Measurements from ENCODE around the gene CRABP2.
A peak's percentile ranks its signal among the peaks of the same experiment; 100 is the strongest.

DNA sequence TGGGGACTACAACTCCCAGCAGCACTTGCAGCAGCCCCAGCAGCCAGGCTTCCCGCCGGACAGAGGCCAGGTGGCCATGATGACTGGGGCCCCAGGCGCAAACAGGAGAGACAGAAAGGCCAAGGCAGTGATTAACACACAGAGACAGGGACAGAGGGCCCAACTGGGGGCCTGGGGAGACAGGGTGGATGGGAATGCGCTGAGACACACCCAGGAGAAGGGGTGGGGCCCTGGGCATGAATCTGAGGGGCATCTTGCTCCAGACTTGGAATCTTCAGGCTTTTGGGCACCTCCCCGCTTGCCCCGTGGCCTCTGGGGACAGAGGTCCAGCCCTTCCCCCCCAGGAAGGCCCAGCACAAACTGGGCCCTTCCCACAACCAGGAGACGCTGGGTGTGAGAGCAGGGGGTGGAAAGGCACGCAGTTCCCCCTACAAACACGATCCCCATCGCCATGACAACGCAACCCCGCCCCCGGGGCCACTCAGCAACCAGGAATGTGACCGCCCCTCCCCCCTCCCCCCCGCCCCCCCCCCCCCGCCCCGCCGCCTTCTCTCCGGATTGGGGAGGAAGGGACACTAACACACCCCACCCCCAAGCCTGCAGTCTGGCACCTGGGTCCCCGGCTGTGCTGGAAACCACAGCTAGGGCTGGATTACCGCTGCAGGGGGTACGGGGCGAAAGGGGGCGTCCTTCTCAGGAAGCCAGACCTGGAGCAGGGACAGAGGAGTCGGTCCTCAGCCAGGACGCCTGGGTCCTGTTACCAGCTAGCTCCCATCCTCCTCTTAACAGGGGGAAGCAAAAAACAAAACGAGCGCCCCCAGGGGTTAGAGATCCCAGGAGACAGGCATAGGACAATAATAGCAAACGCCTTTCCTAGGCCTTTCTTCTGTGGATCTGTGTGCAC lies 41.6 kb upstream of the CRABP2 start:
- TF ChIP-seq POLR2A (IDR thresholded peaks at IDR 0.05): peak; percentile 57
- TF ChIP-seq, protein P1, sequence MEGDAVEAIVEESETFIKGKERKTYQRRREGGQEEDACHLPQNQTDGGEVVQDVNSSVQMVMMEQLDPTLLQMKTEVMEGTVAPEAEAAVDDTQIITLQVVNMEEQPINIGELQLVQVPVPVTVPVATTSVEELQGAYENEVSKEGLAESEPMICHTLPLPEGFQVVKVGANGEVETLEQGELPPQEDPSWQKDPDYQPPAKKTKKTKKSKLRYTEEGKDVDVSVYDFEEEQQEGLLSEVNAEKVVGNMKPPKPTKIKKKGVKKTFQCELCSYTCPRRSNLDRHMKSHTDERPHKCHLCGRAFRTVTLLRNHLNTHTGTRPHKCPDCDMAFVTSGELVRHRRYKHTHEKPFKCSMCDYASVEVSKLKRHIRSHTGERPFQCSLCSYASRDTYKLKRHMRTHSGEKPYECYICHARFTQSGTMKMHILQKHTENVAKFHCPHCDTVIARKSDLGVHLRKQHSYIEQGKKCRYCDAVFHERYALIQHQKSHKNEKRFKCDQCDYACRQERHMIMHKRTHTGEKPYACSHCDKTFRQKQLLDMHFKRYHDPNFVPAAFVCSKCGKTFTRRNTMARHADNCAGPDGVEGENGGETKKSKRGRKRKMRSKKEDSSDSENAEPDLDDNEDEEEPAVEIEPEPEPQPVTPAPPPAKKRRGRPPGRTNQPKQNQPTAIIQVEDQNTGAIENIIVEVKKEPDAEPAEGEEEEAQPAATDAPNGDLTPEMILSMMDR (IDR thresholded peaks at IDR 0.05): peak in 1 of 4 donors; percentile 7
